SK-N-MC (cell line): ENCODE measurements around the gene CAND2.

Experiments used
- EZH2 ChIP-seq: fragments of 200-600 bp; sonication (generic); IDR thresholded peaks from one replicate; pipeline ENCODE4 v1.6.1; 2017; ENCODE audit warnings: antibody characterized with exemption
- FOXP2 ChIP-seq: optimal IDR thresholded peaks from 2 replicates; pipeline ENCODE3; 2011; ENCODE audit warnings: mild to moderate bottlenecking, moderate library complexity; ENCODE audit not compliant: insufficient read depth; ENCODE audit errors: extremely low read length, control extremely low read depth
- POLR2AphosphoS5 ChIP-seq: IDR thresholded peaks from 2 replicates; pipeline ENCODE4 v1.6.1; 2012; ENCODE audit warnings: mild to moderate bottlenecking, low read depth, low read length, borderline replicate concordance

DNA sequence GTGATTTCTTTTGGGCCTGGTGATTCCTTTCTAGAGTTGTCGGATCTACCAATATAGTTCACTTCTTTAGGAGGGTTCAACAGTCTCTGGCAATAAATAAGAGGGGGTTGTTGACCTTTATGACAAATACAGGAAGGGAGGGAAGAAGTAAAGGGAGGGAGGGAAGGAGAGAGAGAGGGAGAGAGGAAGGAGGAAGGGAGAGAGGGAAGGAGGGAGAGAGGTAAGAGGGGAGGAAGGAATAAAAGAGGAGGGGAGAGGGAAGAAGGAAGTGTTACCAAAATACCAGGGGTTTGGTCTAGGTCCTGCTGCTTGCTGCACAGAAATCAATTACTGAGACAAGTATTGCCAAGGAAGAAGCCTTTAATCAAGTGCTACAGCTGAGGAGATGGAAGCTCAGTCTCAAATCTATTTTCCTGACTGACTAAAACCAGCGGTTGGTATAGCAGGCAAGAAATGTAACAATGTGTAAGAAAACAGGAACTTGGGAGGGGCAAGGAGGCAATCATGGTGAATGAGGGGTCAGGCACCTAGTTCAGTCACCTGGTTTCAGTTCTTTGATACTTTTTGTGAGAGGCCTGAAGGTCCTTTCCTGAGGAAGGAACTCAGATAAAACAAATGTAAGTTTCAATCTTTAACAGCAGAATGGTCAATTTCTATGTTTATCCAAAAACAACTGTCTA is 23.3 kb upstream of the CAND2 start:
- TF ChIP-seq EZH2: no peak
- no peak for TF ChIP-seq POLR2AphosphoS5
- no peak for TF ChIP-seq FOXP2
